HG03064 (cell line): ENCODE data around the gene PDE4A.
A peak's percentile ranks its signal among the peaks of the same experiment; 100 is the strongest.
"Not testable (repeated sequence)": the region's sequence is repeated elsewhere in the genome, so short reads cannot be mapped to it uniquely, and the experiment has no call there.

Source experiments
- ATAC-seq: cut with Tn5 transposase; IDR thresholded peaks from one replicate; pipeline ENCODE4 v1.9.1; 2021; ENCODE audit warnings: low read depth; ENCODE audit not compliant: unreplicated experiment

The PDE4A gene

GRCh38 chr19:10403137-10404021 is 17.0 kb upstream of the PDE4A start, which contains the start of gene CDC37:
TSS of gene CDC37 (minus strand) at chr19:10403542. CDS start at chr19:10403479, 63 bp downstream.
- ATAC-seq: peak; percentile 64

GRCh38 chr19:10404888-10405820 is 15.2 kb upstream of the PDE4A start:
- no peak for ATAC-seq

- no peak for ATAC-seq
Observed at GRCh38 chr19:10406191-10406590, 14.1 kb upstream of the PDE4A start.

- no peak for ATAC-seq
Observed at GRCh38 chr19:10407096-10407495, 13.2 kb upstream of the PDE4A start.

GRCh38 chr19:10408511-10409283 is 11.6 kb upstream of the PDE4A start:
- no peak for ATAC-seq

- not testable (repeated sequence) for ATAC-seq
Observed at GRCh38 chr19:10411224-10411623, 9.1 kb upstream of the PDE4A start.

GRCh38 chr19:10412257-10412977 is 7.9 kb upstream of the PDE4A start:
- peak; percentile 48 for ATAC-seq

GRCh38 chr19:10416083-10416379 is 4.3 kb upstream of the PDE4A start:
- ATAC-seq: no peak

- ATAC-seq: no peak
Observed at GRCh38 chr19:10416380-10417257, 3.7 kb upstream of the PDE4A start.

- no peak for ATAC-seq
Observed at GRCh38 chr19:10417541-10418234, 2.6 kb upstream of the PDE4A start.

GRCh38 chr19:10418235-10418484 is 2.2 kb upstream of the PDE4A start:
- ATAC-seq: no peak

GRCh38 chr19:10418485-10419199 is 1.7 kb upstream of the PDE4A start:
- ATAC-seq: no peak

- ATAC-seq: no peak
Observed at GRCh38 chr19:10419200-10419645, 1.1 kb upstream of the PDE4A start.

- ATAC-seq: no peak
Observed at GRCh38 chr19:10419646-10420443, 493 bp upstream of the PDE4A start.

GRCh38 chr19:10421240-10422045 is 1.1 kb downstream of the PDE4A start:
- ATAC-seq: no peak

- ATAC-seq: no peak
Observed at GRCh38 chr19:10422046-10422461, 1.7 kb downstream of the PDE4A start.
